GM19351 (cell line): ENCODE results near the gene SLC22A13.
"Not testable (repeated sequence)": the region's sequence is repeated elsewhere in the genome, so short reads cannot be mapped to it uniquely, and the experiment has no call there.

ENCODE experiments used
- ATAC-seq: cut with Tn5 transposase; IDR thresholded peaks from one replicate; pipeline ENCODE4 v1.9.1; 2021; ENCODE audit warnings: mild to moderate bottlenecking, moderate library complexity; ENCODE audit not compliant: unreplicated experiment

Gene SLC22A13

GRCh38 chr3:38297053-38297452 is 31.4 kb downstream of the SLC22A13 start:
- not testable (repeated sequence) for ATAC-seq

- ATAC-seq = no peak
Measured at GRCh38 chr3:38297537-38297936, 31.9 kb downstream of the SLC22A13 start.

- no peak for ATAC-seq
Measured at GRCh38 chr3:38297947-38298711, 32.5 kb downstream of the SLC22A13 start.

GRCh38 chr3:38306941-38307340 is 41.3 kb downstream of the SLC22A13 start:
- ATAC-seq = no peak

GRCh38 chr3:38307599-38307998 is 42.0 kb downstream of the SLC22A13 start:
- no peak for ATAC-seq

GRCh38 chr3:38308456-38308855 is 42.8 kb downstream of the SLC22A13 start:
- no peak for ATAC-seq

- ATAC-seq = no peak
Measured at GRCh38 chr3:38311476-38311875, 45.9 kb downstream of the SLC22A13 start.

GRCh38 chr3:38311941-38312340 is 46.3 kb downstream of the SLC22A13 start:
- ATAC-seq = no peak

DNA sequence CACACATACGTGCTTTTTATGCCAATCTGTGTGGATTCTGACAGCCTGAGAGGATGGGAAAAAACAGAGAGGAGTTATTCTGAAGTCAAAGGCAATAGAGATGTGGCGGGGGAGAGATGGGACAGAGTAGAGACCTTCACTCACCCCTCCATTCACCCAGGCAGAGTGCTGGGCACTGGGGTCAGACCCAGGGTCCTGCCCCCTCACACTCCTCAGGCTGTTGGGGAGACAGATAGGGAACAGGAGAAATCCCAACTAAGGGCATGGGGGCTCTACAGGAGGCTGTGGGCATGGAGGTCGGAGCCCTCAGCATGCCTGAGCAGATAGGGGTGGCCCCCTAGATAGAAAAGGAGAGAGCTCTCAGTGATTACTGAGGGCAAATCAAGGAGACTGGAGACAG is 46.7 kb downstream of the SLC22A13 start:
- ATAC-seq = no peak

- ATAC-seq = no peak
Measured at GRCh38 chr3:38313263-38313662, 47.7 kb downstream of the SLC22A13 start.

- no peak for ATAC-seq
Measured at GRCh38 chr3:38313695-38314094, 48.1 kb downstream of the SLC22A13 start.

GRCh38 chr3:38314112-38314763 is 48.6 kb downstream of the SLC22A13 start:
- ATAC-seq = no peak

GRCh38 chr3:38314764-38315487 is 49.3 kb downstream of the SLC22A13 start:
- no peak for ATAC-seq

DNA sequence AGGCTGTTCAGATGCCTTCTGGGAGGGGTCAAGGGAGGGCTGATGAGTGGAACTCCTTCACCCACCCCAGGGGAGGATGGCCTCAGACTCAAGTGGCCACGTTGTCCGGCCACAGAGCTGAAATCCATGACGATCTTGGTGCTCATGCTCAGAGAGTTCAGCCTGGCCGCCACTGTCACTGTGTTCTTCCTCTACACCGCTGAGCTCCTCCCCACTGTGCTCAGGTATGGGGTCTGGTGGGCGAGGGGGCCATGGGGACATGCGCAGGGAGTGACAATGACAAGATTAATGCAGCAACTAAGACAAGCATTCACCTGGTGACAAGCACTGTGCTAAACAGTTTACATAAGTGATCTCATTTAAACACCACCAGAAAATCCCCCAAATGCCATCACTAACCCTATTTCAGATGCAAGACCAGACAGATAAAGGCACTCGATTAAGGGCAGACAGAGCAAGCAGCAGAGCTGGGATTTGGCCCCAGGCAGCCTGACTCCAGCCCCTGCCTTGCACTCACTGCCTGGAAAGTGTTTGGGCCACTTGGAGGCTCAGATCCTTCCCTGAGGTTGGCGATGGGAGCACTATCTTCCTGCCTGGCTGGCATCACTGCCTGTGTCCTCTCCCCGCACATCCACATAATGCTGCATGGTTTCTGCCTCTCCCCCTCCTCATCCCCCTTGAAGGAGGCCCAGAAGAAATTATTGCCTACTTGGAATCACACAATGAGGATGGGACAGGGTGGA is 50.0 kb downstream of the SLC22A13 start:
- ATAC-seq = no peak

- ATAC-seq = no peak
Measured at GRCh38 chr3:38316356-38317191, 51.0 kb downstream of the SLC22A13 start.

DNA sequence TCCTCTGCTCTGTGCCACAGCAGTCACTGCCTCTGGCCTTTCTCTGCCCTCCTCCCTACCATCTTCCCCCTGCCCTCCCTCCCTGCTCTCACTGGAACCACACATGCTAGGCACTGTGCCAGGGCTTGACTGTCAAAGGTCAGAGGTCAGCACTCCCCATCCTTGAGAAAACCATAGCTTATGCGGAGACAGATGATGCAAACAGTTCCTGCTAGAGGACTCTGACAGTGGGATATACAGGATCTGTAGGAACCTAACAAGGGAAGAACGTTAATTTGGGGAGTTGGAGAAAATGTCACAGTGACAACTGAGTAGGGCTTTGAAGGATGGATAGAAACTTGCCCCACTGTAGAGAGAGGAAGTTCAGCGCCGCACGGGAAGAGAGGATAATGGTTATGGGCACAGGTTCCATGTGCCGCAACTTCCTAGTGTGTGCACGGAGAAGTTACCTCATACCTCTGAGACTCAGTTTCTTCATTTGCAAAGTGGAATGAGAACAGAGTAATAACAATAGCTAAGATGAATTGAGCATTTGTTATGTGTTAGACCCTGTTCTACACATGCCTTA is 51.7 kb downstream of the SLC22A13 start:
- no peak for ATAC-seq

- ATAC-seq = no peak
Measured at GRCh38 chr3:38318766-38319671, 53.4 kb downstream of the SLC22A13 start.

GRCh38 chr3:38320638-38321037 is 55.0 kb downstream of the SLC22A13 start:
- ATAC-seq = not testable (repeated sequence)

DNA sequence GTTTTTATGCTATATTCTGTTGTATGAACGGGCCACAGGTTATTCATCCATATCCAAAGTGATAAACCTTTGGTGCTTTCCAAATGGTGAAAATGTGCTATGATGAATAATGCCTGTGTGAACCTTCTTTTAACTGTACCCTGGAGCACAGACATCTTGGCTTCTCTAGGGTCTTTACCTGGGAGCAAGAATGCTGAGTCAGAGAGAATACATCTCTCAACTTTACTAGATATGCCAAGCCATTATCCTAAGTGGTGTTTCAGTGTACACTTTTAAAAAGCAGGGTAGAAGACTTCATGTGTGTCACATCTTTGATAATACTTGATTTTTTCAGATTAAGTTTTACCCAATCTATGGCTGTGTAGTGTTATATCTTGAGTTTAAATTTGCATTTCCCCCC is 57.4 kb downstream of the SLC22A13 start:
- ATAC-seq = no peak
